Superior temporal gyrus (tissue), 1 donor: ENCODE data around the gene ATM.
A peak's percentile ranks its signal among the peaks of the same experiment; 100 is the strongest.

ENCODE experiments used
- DNase-seq: peaks from one replicate; pipeline ENCODE4 v3.0.0-alpha.2; 2016; ENCODE audit errors: extremely low spot score

Gene ATM, protein sequence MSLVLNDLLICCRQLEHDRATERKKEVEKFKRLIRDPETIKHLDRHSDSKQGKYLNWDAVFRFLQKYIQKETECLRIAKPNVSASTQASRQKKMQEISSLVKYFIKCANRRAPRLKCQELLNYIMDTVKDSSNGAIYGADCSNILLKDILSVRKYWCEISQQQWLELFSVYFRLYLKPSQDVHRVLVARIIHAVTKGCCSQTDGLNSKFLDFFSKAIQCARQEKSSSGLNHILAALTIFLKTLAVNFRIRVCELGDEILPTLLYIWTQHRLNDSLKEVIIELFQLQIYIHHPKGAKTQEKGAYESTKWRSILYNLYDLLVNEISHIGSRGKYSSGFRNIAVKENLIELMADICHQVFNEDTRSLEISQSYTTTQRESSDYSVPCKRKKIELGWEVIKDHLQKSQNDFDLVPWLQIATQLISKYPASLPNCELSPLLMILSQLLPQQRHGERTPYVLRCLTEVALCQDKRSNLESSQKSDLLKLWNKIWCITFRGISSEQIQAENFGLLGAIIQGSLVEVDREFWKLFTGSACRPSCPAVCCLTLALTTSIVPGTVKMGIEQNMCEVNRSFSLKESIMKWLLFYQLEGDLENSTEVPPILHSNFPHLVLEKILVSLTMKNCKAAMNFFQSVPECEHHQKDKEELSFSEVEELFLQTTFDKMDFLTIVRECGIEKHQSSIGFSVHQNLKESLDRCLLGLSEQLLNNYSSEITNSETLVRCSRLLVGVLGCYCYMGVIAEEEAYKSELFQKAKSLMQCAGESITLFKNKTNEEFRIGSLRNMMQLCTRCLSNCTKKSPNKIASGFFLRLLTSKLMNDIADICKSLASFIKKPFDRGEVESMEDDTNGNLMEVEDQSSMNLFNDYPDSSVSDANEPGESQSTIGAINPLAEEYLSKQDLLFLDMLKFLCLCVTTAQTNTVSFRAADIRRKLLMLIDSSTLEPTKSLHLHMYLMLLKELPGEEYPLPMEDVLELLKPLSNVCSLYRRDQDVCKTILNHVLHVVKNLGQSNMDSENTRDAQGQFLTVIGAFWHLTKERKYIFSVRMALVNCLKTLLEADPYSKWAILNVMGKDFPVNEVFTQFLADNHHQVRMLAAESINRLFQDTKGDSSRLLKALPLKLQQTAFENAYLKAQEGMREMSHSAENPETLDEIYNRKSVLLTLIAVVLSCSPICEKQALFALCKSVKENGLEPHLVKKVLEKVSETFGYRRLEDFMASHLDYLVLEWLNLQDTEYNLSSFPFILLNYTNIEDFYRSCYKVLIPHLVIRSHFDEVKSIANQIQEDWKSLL (N-terminal part only)

DNA sequence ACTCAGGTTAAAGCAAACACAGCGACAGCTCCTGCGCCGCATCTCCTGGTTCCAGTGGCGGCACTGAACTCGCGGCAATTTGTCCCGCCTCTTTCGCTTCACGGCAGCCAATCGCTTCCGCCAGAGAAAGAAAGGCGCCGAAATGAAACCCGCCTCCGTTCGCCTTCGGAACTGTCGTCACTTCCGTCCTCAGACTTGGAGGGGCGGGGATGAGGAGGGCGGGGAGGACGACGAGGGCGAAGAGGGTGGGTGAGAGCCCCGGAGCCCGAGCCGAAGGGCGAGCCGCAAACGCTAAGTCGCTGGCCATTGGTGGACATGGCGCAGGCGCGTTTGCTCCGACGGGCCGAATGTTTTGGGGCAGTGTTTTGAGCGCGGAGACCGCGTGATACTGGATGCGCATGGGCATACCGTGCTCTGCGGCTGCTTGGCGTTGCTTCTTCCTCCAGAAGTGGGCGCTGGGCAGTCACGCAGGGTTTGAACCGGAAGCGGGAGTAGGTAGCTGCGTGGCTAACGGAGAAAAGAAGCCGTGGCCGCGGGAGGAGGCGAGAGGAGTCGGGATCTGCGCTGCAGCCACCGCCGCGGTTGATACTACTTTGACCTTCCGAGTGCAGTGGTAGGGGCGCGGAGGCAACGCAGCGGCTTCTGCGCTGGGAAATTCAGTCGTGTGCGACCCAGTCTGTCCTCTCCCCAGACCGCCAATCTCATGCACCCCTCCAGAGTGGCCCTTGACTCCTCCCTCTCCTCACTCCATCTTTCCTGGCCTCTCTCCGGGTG, at the start of gene ATM, which contains the start of gene NPAT:
Gene ATM, plus strand, starts transcription at position 494 of the 774 bp plus-strand sequence. CDS start 4,558 bp downstream, outside the sequence.
Gene NPAT, minus strand, starts transcription at position 65 of the 774 bp plus-strand sequence. CDS start 102 bp downstream, outside the sequence.
- peak; percentile 100 for DNase-seq

DNA sequence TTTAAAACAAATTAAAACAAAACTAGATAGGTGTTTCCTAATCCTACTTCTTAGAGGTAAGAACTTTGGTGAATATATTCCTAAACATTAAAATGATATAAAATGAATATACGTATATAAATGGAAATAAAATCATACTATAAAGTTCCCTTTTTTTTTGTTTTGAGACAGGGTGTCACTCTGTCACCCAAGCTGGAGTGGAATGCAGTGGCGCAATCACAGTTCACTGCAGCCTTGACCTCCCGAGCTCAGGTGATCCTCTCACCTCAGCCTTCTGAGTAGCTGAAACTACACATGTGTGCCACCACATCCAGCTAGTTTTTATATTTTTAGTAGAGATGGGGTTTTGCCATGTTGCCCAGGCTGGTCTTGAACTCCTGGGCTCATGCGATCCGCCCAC, 45.3 kb upstream of the ATM start:
- no peak for DNase-seq

DNA sequence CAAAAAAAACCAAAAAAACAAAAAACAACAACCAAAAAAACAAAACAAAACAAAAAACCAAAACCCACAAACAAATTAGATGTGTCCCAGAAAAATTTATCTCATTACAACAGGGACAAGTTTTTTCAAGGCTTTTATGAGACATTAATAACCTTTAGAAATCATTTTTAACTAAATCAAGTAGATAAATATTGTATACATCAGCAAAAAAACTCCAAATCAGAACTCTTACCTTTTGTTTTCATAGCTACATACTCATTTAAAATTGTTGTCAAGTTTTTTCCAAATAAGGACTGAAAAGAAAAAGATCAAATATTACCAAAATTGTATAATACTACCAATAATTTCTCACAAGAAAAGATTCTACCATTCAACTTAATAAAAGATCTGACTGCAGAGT, 29.1 kb upstream of the ATM start:
- DNase-seq, result no peak

DNA sequence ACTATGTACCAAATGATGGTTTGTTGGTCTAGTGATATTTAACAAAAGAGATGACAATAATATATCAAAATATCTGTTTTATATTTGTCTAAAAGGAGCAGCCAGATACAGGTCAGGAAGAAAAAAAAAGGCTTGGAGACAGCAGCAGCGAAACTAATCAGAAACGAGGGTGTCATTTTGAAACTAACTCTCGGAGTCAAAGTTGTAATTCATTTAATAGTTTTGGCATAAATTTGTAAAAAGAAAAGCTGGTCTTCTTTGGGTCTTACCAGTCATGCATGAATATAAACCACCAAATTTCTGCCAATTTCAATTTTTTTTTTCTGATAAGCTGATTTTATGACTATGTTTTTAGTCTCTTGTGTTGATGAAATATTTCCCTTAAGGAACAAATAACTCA, 26.0 kb upstream of the ATM start:
- DNase-seq, result no peak

DNA sequence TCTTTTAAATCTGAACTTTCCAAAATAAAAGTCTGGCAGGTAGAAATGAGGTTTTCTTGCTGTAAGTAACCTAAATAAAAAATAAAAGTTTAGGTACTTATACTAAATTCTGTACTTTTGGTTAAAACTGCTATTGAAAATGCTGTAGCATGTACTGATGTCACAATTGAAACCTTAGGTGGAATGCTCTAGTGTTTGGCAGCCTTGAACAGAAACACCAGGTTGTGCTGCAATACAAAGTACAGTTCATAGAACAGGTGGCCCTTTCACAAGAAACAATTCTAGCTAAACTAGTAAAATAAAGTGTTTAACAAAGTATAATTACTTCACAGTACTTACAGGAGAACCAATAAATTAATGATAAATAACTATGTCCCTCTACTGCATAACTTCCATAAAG, 25.5 kb upstream of the ATM start:
- DNase-seq, result no peak

DNA sequence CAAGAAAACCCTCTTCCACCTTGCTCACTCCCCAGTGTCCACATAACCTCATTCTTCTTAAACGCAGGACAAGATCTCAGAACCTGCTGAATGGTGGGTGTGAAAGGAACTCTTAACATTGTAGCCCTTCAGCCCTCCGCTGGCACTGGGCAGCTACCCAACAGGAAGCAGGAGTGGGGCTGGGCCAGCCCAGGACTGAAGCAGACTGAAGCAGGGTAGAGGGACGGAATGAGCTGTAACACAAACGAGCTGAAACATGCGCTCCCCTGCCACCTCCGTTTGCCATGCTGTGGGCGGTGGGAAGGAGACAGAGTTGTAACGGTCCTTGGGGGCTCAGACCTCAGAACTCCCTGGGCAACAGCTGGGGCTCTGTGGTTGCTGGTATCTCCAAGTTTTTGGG, 24.0 kb upstream of the ATM start:
- DNase-seq, result no peak

DNA sequence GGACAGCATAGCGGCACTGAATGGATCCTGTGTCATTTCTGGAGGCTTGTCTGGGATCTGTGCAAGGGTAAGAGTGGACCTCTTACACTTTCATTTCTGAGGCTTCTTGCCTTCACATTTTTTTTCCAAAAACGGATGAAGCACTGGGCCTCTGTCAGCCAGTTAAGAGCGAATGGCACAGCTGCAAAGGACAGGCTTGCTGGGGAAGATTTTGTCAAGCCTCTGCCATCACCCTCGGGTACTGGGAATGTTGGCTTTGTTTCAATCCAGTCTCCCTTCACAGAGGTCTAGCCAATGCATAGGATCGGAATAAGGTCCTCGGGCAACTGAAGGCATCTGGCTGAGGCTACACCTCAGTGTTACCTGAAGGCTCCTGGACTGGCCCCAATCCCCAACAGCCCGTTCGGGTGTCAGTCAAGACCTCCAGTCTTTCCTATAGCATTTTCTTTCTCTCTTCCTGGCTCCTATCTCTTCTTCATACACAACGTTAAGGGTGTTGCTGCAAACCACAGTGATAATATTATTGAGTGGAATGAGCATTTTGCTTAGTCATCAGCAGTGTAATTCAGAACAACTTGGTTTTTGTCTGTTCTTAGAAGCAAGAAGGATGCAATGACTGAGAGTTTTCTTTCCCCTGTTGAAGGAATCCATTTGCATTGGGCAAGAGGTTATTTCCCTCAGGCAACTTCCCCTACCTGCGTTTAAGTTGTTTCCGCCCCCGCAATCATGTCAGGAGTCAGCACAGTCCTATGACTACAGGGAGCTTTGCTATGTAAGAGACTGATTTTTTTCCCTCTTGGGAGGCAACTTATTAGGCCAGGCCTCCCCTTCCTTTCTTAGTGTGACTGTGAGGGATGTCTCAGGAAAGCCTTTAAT, 23.2 kb upstream of the ATM start:
- DNase-seq, result no peak

DNA sequence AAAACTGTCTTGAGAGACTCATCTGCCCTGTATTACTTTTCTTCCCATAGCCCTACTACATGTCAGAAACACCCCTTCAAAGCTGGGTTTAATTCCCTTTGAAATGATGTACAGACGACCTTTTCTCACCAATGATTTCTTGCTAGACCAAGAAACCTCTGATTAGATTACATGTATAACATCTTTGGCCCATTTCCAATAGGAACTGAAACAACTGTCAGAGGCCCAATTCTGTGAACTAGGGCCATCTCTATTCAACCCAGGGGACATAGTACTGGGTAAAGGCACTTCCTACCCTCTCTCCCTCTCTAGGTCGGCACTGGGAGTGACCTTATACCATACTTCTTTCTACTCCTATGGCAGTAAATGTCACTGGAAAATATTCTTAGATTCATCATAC, 19.8 kb upstream of the ATM start:
- no peak for DNase-seq

DNA sequence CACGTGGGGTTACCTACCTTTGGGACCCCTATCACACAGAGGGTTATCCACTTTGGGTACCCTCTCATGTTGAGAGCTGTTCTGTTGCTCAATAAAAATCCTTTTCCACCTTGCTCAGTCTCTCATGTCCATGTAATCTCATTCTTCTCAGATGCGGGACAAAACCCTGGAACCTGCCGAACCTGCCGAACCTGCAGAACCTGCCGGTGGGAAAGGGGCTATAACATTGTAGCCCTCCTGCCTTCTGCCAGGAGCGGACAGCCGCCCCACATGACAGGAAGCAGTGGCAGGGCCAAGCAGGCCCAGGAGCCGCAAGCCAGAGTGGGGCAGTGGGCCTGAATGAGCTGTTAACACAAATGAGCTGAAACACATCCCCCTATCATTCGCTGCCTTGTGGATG, 18.5 kb upstream of the ATM start:
- no peak for DNase-seq

DNA sequence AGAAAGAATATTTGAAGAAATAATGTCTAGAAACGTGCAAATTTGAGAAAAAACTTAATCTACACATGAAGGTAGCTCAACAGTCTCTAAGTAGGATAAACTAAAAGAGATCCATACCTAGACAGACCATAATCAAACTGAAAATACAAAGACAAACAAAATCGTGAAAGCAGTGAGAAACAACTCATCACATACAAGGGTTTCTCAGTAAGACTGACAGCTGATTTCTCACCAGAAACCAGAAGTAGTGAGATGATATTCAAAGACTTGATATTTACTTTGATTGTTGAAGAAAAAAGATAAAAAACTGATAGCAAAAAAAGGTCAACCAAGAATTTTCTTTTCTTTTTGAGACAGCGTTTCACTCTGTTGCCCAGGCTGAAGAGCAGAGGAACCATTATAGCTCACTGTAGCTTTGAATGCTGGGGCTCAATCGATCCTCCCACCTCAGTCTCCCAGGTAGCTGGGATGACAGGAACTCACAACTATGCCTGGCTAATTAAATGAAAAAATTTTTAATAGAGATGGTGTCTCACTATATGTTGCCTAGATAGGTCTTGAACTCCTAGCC, 17.9 kb upstream of the ATM start:
- DNase-seq, result no peak

DNA sequence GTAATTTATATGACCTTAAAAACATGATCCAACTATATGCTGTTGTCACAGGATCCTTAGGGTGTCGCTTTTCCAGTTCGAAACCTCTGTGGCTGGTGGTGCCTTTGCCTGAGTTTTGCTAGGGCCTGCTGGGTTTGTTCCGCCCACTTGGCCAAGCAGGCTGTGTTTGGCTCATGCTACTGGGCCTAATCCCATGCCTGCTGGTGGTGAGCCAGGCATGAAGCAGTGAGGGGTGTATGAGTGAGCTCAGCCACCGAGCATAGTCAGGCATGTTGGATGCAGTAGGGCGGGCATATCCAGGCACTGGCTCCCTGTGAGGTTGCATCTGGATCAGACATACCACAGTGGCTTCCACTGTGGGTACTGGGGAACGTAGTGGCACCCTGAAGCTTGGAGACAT, 16.7 kb upstream of the ATM start:
- DNase-seq, result no peak

DNA sequence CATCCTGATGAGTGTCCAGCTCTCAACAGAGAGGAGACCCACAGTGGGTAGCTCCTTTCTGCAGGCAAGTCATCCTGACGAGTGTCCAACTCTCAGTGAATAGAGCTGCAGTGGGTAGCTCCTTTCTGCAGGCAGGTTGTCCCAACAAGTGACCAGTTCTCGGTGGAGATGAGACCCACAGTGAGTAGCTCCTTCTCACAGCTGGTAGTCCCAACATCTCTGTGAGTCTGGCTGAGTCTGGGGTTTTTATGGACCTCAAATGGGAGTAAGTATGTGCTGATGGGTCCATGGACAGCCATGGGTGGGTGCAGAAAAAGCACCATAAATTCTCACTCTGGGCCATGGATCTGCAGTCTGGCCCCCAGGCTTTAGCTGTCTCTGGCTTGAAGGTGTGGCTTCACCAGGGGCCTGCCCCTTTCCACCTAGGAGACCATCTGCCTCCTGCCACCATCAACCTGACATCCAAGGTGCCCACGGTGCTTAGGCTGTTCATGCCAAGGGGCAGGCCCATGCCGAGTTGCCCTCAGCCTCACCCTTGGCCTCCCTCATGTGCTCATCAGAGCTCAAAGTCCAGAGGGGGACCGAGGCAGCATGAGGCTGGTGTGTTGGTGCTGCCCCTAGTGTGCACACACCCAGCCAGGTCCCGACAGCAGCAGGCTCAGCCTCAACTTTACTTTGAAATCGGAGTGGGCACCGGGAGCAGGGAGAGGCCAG, 15.7 kb upstream of the ATM start:
- no peak for DNase-seq

DNA sequence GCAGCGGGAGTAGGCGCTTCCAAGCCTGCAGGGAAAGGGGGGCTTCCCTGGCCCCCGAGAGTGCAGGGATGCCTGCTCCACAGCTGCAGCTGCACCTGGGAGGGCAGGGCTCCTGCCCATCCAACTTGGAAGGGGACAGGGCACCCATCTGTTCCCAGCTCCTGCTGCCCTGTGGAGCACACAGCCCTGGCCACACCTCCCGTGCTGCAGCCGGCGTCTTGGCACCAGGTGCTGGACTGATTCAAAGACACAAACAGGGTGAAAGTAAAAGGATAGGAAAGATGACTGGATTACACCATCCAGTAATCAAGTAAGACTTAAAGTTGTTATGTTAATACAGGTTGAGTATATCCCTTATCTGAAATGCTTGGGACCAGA, 15.2 kb upstream of the ATM start:
- no peak for DNase-seq

DNA sequence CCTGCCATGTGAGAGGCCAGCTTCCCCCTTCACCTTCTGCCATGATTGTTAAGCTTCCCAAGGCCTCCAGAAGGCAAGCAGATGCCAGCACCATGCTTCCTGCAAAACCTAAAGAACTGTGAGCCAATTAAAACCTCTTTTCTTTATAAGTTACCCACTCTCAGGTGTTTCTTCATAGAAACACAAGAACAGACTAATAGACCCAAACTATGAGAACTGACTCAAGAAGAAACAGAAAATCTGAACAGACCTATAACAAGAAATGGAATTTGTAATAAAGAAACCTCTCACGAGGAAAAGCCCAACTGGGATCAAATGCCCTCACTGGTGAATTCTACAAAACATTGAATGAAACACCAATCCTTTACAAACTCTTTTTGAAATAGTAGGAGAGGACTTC, 12.4 kb upstream of the ATM start:
- no peak for DNase-seq

DNA sequence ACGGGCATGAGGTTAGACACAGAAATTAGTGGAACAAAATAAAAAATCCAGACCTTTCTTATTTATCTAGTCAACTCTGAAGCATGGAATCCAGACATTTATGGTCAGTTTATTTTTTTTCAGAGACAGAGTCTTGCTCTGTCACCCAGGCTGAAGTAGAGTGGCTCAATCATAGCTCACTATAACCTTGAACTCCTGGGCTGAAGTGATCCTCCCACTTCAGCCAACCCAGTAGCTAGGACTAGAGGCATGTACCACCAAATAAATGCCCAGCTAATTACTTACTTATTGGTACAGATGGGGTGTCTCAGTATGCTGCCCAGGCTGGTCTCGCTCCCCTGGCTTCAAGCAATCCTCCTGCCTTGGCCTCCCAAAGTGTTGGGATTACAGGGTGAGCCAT, 9.1 kb upstream of the ATM start:
- DNase-seq, result no peak

DNA sequence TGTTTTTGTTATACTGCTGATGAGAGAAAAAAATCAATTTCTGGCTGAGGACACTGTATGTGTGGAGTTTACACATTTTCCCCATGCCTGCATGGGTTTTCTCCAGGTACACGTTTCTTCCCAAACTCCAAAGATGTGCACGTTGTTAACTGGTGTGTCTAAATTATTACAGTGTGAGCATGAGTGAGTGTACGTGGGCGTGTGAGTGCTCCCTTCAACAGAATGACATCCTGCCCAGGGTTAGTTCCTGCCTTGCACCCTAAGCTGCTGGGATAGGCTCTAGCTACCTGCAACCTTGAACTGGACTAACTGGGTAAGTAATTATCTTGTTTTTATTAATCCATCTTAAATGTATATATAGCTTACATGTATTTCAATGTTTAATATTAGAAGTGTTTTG, 5.9 kb upstream of the ATM start:
- DNase-seq, result no peak

DNA sequence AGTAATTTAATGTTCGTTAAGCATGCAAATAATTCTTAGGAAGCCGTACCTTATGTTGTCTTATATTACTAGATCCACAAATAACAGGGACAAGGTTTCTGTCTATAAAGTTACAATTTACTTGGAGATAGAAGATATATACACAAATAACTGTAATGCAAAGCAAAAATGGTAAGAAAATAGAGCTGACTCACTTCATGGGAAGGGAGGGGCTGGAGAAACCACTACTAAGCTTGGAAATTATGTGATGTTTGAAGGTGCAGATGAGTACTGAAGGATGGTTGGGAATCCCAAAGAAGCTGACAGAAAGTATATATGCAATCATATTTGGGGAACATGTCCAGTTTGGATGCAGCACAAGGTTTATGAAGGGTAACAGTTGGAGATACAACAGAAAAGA, 4.4 kb upstream of the ATM start:
- no peak for DNase-seq

DNA sequence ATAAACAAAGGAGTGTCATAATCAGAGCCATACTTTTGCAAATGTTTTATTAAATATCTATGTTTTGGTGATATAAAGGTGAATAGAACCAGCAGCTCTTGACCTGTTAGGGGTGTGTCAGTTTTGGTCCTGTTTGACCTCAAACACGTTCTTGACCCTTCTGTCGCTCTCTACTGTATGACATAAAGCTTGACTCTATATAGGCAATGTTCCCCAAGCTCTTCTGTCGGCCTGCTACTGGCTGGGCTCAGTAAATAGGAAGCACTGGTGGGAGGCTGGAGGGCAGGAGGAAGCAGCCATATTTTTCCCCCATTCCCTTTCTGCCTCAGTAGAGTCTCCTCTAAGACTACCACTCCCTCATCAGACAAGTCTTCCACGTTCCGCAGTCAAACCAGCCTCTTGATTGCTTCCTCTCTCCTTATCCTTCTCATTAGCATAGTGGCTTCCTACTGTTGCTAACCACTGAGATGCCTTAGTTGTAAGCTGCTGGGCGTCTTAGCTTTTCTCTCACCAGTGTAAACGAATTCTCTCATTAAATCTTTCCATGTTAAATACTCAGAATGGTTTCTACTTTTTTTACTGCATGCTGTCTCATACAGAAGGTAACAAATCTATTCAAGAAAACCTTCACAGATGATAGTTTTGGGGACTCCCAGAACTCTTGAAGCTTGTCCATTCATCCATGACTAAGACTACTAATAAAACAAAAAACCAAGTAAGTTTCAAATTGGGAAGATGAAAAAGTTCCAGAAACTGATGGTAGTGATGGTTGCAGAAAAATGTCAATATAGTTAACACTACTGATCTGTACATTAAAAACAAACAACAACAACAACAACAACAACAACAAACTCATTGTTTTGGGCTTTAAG, 3.7 kb upstream of the ATM start:
- DNase-seq, result no peak
